Keratinocyte (primary cell): ENCODE measurements around the gene NFE2L3.

Source experiments
- CTCF ChIP-seq, 3 experiments: IDR thresholded peaks in 1 of 3; conservative IDR thresholded peaks in 1 of 3; optimal IDR thresholded peaks in 1 of 3; 2 replicates in 2 of 3; 3 replicates in 1 of 3; pipeline versions ENCODE3 to v1.5.1; 2011; ENCODE audit warnings: low read length in 3 of 3, mild to moderate bottlenecking in 3 of 3, moderate library complexity in 2 of 3, control low read depth in 1 of 3, inconsistent platforms in 1 of 3; ENCODE audit not compliant: insufficient read depth in 2 of 3; ENCODE audit errors: extremely low read depth in 1 of 3
- EZH2 ChIP-seq: IDR thresholded peaks from one replicate; pipeline ENCODE4 v1.6.1; 2012; ENCODE audit warnings: inconsistent platforms, mild to moderate bottlenecking, low read length, moderate library complexity

GRCh38 chr7:26145238-26145637, 6.8 kb upstream of the NFE2L3 start:
- TF ChIP-seq CTCF (optimal IDR thresholded peaks at IDR 0.05 in 1 of 3, IDR thresholded peaks at IDR 0.05 in 1 of 3, conservative IDR thresholded peaks at IDR 0.05 in 1 of 3; ENCODE audit: extremely low read depth in 1 of 3, insufficient read depth in 2 of 3, low read length in 3 of 3) (no peak), EZH2 (no peak)
